ENCODE results near the gene GFOD1. TPM values are rescaled to one million over a fixed set of nuclear protein-coding genes. Genes with fewer than 3 reads are reported as not detected.

Gene GFOD1
- total and polyA plus RNA-seq, 8 donors: 0.76 to 29.4 (median 11.4) TPM

DNA sequence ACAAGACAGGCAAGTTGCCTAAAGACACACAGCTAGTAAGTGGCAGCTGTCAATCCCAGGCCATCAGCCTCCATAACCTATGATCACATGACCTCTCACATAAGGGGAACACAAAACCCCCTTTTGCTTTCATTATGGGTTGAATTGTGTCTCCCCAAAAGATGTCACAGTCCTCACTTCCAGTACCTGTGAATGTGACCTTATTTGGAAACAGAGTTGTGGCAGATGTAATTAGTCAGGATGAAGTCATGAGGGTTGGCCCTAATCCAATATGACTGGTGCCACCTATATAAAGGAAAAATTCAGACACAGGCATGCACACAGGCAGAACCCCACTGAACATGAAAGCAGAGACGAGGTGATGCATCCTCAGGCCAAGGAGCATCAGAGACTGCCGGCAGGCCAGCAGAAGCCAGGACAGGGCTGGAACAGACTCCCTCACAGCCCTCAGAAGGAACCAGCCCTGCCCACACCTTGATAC is 33.6 kb downstream of the GFOD1 start:
- H3K9me3 ChIP-seq: no peaks in the 10 kb centered on the region
- peaks cover 13 to 78% (median 44%) of the 10 kb centered on the region in 4 donors for H3K4me1 ChIP-seq
- WGBS, 5 donors: 56 to 85% (median 74%) methylated on average over 2 of the region's 2 CpGs
- intact Hi-C loops (cut with DNase I; ENCODE audit: low total_unique reads): no loop called here
- TF ChIP-seq POLR2A (IDR thresholded peaks at IDR 0.05) (no peak), EP300 (IDR thresholded peaks at IDR 0.05) (no peak), POLR2AphosphoS5 (IDR thresholded peaks at IDR 0.05) (peak in 1 of 3 donors; percentile 61)
- TF ChIP-seq, protein P1, sequence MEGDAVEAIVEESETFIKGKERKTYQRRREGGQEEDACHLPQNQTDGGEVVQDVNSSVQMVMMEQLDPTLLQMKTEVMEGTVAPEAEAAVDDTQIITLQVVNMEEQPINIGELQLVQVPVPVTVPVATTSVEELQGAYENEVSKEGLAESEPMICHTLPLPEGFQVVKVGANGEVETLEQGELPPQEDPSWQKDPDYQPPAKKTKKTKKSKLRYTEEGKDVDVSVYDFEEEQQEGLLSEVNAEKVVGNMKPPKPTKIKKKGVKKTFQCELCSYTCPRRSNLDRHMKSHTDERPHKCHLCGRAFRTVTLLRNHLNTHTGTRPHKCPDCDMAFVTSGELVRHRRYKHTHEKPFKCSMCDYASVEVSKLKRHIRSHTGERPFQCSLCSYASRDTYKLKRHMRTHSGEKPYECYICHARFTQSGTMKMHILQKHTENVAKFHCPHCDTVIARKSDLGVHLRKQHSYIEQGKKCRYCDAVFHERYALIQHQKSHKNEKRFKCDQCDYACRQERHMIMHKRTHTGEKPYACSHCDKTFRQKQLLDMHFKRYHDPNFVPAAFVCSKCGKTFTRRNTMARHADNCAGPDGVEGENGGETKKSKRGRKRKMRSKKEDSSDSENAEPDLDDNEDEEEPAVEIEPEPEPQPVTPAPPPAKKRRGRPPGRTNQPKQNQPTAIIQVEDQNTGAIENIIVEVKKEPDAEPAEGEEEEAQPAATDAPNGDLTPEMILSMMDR (IDR thresholded peaks at IDR 0.05): no peak
- no peak overlapping the region for H3K4me3 ChIP-seq
- no peaks in the 10 kb centered on the region for H3K27me3 ChIP-seq
- H3K27ac ChIP-seq: peak overlapping the region; percentile 44 to 91 (median 76)
- no peaks in the 10 kb centered on the region for H3K36me3 ChIP-seq
- peak in 1 of 2 donors; percentile 57 for DNase-seq

DNA sequence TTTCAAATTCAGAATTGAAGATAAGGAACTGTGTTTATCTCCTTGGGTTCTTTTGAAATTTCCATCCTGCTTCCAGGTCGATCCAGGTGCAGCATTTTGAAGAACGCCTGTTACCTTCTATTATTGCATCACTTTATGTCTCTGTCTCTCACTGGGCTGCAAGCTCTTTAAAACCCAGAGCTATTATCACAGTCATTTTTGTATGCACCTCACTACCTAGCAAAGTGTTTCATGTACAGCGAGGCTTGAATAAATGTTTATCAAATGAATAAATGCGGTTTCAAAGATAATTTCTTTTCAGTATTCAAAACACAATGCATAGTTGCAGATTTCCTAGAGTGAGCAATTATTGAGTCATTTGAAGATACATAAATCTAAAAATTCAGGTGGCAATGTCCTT is 34.2 kb downstream of the GFOD1 start:
- no peaks in the 10 kb centered on the region for H3K9me3 ChIP-seq
- peaks cover 18 to 79% (median 50%) of the 10 kb centered on the region in 4 donors for H3K4me1 ChIP-seq
- H3K27me3 ChIP-seq: no peaks in the 10 kb centered on the region
- intact Hi-C loops (cut with DNase I; ENCODE audit: low total_unique reads): no loop called here
- H3K27ac ChIP-seq: peak overlapping the region in 4 of 5 donors; percentile 61 to 91 (median 78)
- no peak overlapping the region for H3K4me3 ChIP-seq
- 60 to 73% (median 69%) methylated on average over 4 of the region's 4 CpGs for WGBS, 5 donors
- no peak for DNase-seq
- TF ChIP-seq POLR2A (IDR thresholded peaks at IDR 0.05): no peak
- TF ChIP-seq EP300 (IDR thresholded peaks at IDR 0.05): no peak
- TF ChIP-seq, protein P1 (IDR thresholded peaks at IDR 0.05): no peak
- no peak for TF ChIP-seq POLR2AphosphoS5 (IDR thresholded peaks at IDR 0.05)
- no peaks in the 10 kb centered on the region for H3K36me3 ChIP-seq

DNA sequence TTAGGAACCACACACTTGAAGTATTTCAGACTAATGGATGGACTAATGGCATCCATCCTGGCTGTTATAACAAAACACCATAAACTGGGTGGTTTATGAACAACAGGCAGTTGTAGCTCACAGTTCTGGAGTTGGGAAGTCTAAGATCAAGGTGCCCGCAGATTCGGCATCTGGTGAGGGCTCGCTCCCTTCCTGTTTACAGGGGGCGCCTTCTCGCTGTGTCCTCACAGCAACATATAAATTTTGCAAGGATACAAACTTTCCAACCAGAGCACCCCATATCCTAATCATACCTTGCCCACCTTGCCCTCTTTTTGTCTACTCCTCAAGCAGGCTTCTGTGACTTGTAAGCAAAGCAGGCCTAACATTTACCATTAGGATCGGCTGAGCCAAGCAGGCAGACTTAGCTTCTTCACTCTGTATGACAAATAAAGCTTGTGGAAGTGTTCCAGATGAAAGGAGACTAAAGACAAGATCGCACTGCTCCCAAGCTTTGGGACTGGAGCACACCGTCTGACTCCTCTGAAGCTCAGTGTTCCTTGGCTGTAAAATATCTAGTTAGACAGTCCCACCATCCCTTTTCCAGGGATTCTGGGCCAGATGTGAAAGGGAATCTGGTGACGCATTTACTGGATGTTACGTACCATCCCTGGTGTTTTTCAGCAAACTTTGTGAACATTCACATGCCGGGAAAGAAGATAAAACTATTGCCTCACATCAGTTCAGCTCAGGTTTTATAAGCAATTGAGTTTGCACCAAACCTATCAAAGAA is 34.9 kb downstream of the GFOD1 start:
- DNase-seq: peak in 1 of 2 donors; percentile 50
- peak overlapping the region in 4 of 5 donors; percentile 76 to 91 (median 78) for H3K27ac ChIP-seq
- 85 to 92% (median 87%) methylated on average over 11 of the region's 11 CpGs for WGBS, 5 donors

DNA sequence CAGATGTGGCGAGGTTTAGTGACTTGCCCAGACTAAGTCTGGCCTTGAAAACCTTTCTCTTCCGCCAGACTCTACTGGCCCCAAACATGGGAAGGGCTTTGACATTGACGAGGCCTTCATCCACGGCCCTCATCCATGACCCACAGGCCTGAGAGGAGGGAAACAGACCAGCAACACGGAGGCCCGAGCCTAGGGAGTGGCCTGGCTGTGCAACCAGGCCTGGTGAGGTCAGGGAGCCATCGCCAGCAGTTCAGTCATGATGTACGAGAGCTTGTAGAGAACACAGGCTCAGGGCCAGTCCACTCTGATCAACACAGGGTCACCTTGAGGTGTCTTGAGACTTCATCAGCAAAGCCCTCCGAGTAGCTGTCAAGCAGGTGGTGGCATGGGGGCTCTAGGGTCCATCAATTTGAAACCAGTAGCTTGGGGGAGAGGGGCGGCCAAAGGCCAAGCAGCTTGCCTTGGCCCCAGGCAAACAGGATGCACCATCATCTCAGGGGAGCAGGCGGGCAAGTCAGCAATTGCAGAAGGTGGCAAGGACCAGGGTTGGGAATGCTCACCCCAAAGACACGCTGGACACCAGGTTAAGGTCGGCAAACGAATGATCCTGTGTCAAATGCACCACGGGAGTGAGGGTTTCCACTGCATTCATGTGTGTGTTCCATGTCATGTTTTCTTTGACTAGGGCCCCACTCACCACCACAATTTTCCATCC is 36.1 kb downstream of the GFOD1 start:
- TF ChIP-seq, protein P1 (IDR thresholded peaks at IDR 0.05): no peak
- no peak for TF ChIP-seq EP300 (IDR thresholded peaks at IDR 0.05)
- TF ChIP-seq POLR2A (IDR thresholded peaks at IDR 0.05): no peak
- no peak for TF ChIP-seq POLR2AphosphoS5 (IDR thresholded peaks at IDR 0.05)
- peak overlapping the region in 4 of 5 donors; percentile 75 to 91 (median 78) for H3K27ac ChIP-seq
- H3K4me3 ChIP-seq: no peak overlapping the region
- 83 to 93% (median 90%) methylated on average over 13 to 15 of the region's 15 CpGs for WGBS, 5 donors
- H3K27me3 ChIP-seq: no peaks in the 10 kb centered on the region
- intact Hi-C loops (cut with DNase I; ENCODE audit: low total_unique reads): no loop called here
- H3K4me1 ChIP-seq: peaks cover 31 to 83% (median 63%) of the 10 kb centered on the region in 4 donors
- DNase-seq: no peak
- H3K36me3 ChIP-seq: no peaks in the 10 kb centered on the region
- H3K9me3 ChIP-seq: no peaks in the 10 kb centered on the region

More for the DNA sequence above, 34.9 kb downstream of the GFOD1 start:
- Histone ChIP-seq H3K27me3 (no peaks in the 10 kb centered on the region), H3K4me3 (no peak overlapping the region), H3K4me1 (peaks cover 24 to 80% (median 56%) of the 10 kb centered on the region in 4 donors), H3K9me3 (no peaks in the 10 kb centered on the region), H3K36me3 (no peaks in the 10 kb centered on the region)
- TF ChIP-seq POLR2AphosphoS5 (IDR thresholded peaks at IDR 0.05): peak; percentile 68 to 85 (median 80)
- peak; percentile 97 for TF ChIP-seq EP300 (IDR thresholded peaks at IDR 0.05)
- TF ChIP-seq, protein P1 (IDR thresholded peaks at IDR 0.05): no peak
- TF ChIP-seq POLR2A (IDR thresholded peaks at IDR 0.05): no peak
- intact Hi-C loops (cut with DNase I; ENCODE audit: low total_unique reads): no loop called here

All from stomach (tissue), 9 donors.